IPS DF 4.7 (cell line): ENCODE measurements around the gene OR4D11.
"Not testable (repeated sequence)": the region's sequence is repeated elsewhere in the genome, so short reads cannot be mapped to it uniquely, and the experiment has no call there.

ENCODE experiments used
- DNase-seq: peaks from one replicate; pipeline ENCODE4 v3.0.0-alpha.2; 2013; ENCODE audit warnings: low spot score; ENCODE audit errors: extremely low read depth

Gene OR4D11

DNA sequence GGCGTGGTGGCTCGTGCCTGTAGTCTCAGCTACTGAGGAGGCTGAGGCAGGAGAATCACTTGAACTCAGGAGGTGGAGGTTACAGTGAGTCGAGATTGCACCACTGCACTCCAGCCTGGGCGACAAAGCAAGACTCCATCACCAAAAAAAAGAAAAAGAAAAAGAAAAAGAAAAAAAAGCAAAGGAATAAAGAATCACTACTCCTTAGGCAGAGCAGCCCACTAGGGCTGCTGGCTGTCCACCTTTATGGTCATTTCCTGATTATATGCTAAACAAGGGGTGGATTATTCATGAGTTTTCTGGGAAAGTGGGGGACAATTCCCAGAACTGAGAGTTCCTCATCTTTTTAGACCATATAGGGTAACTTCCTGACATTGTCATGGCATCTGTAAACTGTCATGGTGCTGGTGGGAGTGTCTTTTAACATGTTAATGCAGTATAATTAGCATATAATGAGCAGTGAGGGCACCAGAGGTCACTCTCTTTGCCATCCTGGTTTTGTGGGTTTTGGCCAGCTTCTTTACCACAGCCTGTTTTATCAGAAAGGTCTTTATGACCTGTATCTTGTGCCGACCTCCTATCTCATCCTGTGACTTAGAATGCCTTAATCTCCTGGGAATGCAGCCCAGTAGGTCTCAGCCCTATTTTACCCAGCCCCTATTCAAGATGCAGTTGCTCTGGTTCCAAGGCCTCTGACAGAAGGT, 44.4 kb downstream of the OR4D11 start:
- not testable (repeated sequence) for DNase-seq

DNA sequence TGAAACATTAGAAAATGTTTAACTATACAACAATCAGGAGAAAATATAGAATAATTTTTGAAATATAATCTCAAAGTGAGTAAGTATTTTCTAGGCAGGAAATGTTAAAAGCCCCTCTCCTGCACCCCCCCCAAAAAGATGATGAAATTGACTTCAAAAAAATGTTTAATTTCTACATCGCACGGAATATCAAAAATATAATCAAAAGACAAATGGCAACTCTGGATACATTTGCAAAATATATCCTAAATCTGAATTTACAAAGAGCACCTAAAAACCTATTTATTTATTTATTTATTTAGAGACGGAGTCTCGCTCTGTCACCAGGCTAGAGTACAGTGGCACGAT, 44.9 kb downstream of the OR4D11 start:
- DNase-seq, result no peak

DNA sequence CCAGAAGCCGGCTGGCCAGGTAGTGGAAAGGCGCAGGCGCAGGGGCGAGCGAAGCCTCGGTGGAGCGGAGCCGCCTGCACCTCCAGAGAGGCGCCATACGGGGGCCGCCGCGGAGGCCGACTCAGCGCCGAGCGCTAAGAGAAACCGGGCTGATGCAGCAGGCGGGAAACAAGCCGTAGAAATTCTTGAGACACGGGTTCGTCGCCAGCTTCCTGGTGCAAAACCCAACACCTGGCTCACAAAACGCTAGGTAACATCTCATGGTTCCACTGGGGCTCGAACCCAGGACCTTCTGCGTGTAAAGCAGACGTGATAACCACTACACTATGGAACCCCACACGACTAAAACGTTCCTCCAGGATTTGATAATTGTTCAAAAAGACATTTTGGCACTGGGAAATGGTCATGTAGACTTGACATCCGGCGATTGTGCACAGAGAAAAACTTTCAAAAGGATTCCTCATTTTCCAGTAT, 47.0 kb downstream of the OR4D11 start:
- peak; percentile 94 for DNase-seq

DNA sequence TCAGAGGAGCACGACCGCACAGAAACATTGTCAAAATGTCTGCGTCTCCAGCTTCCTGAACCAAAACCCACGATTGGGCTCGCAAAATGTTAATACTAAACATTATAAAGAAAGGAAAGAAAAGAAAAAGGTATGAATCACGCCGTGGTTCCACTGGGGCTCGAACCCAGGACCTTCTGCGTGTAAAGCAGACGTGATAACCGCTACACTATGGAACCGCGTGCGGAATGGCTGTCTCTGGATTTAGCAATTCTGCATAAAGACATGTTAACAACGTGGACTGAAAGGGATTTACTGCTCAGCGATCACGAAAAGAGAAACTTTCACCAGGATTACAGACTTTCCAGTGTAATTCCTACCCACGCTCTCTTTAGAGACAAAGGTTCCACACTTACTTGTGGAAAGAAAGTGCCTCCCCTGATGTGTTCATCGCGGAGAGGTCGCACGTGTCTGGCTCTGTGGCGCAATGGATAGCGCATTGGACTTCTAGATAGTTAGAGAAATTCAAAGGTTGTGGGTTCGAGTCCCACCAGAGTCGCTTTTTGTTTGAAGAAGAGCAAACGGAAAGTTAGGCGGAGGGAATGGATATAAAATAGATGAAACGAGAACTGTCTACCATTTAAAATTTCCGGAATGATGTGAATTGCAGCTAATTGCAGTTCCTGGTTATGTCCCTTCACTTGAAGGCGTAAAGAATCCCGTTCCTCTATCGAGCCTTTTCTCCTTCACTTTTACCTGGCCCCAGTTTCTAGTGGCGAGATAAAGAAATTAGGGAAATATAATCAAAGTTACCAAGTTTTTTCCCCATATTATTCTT, 47.7 kb downstream of the OR4D11 start:
- no peak for DNase-seq

DNA sequence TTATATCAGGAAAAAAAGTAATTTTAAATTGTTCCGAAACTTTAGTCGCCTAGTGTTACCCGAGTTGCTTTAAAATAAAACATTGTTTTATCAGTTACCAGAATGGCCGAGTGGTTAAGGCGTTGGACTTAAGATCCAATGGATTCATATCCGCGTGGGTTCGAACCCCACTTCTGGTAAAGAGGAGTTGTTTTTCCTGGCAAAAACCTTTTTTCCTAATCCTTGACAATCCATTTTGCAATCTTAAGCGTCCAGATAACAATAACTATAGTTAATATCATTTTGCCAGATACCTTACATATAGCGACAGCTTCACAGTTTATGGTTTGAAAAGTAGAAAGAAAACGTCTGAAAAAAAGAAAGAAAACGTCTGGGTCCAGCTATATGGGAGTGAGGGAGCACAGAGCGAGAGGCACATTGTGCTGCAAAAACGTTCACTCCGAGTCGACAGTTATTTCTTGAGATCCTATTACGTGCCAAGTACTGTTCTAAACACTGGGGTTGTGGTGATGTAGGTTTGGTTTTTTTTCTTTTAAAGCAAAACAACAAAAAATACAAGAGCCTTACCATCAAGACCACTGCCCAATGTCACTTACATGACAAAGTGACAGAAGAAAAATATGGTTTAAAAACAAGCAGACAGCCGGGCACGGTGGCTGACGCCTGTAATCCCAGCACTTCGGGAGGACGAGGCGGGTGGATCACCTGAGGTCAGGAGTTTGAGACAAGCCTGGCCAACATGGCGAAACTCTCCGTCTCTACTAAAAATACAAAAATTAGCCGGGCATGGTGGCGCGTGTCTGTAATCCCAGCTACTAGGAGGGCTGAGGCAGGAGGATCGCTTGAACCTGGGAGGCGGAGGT, 48.5 kb downstream of the OR4D11 start:
- no peak for DNase-seq

DNA sequence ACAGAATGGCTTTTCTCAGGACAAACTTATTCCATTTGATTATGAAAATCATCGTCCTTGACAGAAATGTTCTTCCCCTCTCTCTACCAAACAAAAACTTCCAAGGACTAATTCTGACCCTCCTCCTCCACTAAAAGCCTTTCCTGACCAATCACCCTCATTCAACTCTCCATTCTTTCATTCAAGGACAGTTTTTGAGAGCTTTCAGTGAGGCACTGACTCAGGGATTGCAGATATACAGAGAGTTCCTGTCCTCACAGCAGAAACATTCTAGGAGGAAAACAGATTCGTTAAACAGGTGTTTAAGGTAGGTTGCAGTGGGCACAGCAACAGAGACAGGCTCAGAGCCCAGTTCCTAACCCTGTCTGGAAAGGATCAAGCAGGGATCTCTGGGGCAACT, 49.5 kb downstream of the OR4D11 start:
- DNase-seq, result no peak

DNA sequence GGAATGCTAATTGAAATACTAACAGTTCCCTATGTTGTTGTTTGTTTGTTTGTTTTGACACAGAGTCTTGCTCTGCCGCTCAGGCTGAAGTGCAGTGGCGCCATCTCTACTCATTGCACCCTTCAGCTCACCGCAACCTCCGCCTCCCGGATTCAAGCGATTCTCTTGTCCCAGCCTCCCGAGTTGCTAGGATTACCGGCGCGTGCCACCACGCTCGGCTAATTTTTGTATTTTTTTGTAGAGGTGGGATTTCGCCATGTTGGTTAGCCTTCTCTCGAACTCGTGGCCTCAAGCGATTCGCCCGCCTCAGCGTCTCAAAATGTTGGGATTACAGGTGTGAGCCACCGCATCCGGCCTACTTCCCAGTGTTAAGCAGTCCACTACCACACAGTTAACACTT, 49.9 kb downstream of the OR4D11 start:
- DNase-seq, result no peak
